HG02571 (cell line): Measurements from ENCODE around the gene FRMD6.
"Not testable (repeated sequence)": the region's sequence is repeated elsewhere in the genome, so short reads cannot be mapped to it uniquely, and the experiment has no call there.

ENCODE experiments used
- ATAC-seq: cut with Tn5 transposase; IDR thresholded peaks from one replicate; pipeline ENCODE4 v1.9.1; 2021; ENCODE audit warnings: mild to moderate bottlenecking, moderate library complexity; ENCODE audit not compliant: unreplicated experiment

FRMD6 gene

DNA sequence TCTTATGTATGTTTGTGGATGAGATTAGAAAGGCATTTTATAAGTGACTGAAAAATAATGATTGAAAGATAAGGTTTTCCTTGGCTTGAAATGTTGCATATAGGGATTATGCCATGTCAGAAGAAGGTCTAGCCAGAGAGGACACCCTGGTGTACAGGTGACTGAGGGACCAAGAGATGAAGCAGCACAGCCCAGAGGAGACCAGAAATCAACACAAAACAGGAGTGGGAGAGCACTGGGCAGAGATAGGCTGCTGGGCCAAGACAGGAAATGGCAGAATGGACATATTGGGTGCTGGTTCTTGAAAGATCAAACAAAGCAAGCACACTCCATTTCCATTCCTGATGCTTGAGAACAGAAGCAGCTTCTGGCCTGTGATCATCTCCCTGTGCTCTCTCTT is 24.4 kb upstream of the FRMD6 start:
- ATAC-seq, result no peak

GRCh38 chr14:51628238-51628637 is 23.5 kb upstream of the FRMD6 start:
- ATAC-seq, result no peak

DNA sequence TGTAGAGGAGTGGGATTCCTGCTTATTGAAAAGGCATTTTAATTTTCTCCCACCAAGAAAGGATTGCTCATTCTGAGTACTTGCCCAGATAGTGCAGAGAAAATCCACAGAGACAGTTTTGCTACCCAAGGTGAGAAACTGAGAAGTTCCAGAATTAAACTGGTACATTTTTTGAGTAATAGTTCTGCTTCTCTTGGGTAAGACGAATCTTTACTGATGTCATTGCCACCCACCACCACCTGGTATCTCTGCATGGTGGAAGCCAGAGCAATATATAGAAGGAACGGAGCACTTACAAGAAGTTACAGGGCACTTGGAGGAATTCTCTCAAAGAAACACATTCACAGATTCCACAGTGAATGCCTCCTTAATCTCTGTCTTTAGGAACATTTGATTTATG is 20.7 kb upstream of the FRMD6 start:
- no peak for ATAC-seq

DNA sequence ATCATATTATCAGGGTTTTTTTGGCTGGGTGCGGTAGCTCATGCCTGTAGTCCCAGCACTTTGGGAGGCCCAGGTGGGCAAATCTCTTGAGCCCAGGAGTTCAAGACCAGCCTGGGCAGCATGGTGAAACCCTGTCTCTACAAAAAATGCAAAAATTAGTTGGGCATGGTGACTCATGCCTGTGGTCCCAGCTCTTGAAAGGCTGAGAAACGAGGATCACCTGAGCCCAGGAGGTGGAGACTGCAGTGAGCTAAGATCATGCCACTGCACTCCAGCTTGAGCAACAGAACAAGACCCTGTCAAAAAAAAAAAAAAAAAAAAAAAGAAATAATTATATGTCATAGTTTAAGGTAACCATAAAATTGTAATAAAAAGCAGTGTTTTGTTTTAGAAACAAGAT is 18.4 kb upstream of the FRMD6 start:
- not testable (repeated sequence) for ATAC-seq

DNA sequence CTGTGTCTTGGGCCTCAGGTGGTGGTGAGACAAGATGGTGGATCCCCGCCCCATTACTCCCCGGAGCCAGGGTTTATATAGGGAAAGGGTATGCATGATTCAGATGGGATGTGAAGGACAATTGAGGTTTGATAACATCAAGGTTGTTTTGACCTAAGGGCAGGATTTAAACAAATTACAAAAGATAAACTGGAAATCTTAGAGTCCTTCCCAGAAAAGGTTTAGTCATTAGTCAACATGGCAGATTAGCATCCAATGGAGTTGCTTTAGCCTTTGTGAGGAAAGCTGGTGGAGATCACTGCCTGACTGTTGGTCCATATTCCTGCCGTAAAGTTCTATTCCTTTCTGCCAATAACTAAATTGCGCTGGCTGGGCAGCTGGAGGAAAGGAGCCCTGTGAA is 15.6 kb upstream of the FRMD6 start:
- ATAC-seq, result no peak

GRCh38 chr14:51638071-51638944 is 13.4 kb upstream of the FRMD6 start:
- no peak for ATAC-seq

- ATAC-seq, result no peak
These were observed 11.9 kb upstream of the FRMD6 start for GRCh38 chr14:51639668-51640316.

DNA sequence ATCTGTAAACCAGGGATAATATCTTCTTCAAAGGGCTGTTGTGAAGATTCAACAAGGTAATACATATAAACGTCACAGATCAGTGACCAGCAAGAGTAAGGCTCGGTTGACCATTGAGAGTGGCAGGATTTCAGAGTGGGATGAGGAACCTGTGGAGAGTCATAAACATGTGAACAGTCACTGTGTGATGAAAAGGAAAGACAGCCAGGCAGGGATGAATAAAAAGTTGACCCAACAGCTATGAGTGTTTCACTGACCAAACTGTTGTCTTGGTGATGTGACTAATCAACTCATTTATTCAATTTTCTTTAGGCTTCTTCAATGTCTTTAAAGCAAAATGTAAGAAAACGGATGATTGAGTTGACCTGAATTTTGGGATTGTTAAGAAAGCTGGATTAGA is 8.6 kb upstream of the FRMD6 start:
- no peak for ATAC-seq

GRCh38 chr14:51644217-51644933 is 7.3 kb upstream of the FRMD6 start:
- no peak for ATAC-seq

DNA sequence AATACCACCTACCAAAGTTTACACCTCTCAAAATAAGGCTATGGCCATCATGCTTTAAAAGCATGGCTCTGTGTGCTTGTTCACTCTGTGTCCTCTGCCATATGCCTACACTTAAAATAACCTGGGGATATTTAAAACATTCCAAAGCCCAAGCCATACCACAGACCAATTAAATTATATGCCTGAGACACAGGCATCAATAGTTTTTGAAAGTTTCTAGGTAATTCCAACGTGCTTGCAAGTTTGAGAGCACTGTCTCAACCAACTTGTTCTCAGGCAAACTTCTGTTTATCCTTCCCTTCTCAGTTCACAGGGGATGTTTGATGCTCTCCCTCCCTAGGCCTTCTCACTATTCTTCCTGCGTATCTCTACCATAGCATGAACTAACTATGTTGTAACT is 3.4 kb upstream of the FRMD6 start:
- no peak for ATAC-seq

- ATAC-seq, result no peak
These were observed 858 bp upstream of the FRMD6 start for GRCh38 chr14:51650716-51651387.

DNA sequence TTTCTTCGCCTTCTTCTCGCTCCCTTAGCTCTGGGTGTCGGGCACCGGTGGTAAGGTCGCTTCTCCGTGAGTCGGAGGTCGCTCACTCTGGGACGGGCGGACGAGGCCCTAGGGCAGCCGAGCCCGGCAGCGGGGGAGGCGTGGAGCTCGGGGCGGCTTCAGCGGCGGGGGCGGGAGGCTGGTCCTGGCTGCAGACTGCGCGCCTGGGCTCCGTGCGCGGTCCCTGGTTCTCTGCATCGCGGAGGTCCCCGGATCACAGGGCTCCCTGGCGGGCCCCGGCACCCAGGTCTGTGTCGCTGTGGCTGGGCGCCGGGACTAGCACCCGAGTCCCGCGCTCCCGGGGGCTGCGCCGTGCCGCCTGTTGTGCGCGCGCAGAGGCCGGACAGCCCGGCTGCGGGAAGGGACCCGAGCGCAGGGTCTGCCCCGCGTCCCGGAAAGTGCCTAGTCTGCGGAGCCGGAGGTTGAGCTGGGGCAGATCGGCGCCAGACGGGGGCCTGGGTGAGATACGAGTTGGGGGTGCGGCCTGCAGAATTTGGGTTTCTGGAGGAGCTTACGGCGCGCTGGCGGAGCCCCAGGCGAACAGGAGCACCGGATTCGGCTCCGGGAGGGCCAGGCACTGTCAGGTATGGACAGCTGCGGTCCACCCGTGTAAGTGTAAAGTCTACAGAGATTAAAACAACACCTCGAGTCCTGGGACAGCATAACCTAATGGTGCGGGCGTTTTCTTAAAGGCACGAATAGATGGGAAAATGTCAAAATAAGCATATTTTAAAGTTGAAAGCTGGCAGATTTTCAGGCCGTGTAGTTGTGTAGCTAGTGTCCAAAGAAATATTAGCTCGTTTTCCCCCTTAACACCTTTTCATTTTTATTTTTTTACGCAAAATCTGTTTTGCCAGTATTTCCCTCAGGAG is 713 bp downstream of the FRMD6 start:
- ATAC-seq, result peak; percentile 31

GRCh38 chr14:51653079-51653774 is 1.5 kb downstream of the FRMD6 start:
- no peak for ATAC-seq

- no peak for ATAC-seq
These were observed 2.2 kb downstream of the FRMD6 start for GRCh38 chr14:51653775-51654532.

- ATAC-seq, result no peak
These were observed 2.8 kb downstream of the FRMD6 start for GRCh38 chr14:51654533-51654845.

- ATAC-seq, result no peak
These were observed 6.1 kb downstream of the FRMD6 start for GRCh38 chr14:51657762-51658161.

DNA sequence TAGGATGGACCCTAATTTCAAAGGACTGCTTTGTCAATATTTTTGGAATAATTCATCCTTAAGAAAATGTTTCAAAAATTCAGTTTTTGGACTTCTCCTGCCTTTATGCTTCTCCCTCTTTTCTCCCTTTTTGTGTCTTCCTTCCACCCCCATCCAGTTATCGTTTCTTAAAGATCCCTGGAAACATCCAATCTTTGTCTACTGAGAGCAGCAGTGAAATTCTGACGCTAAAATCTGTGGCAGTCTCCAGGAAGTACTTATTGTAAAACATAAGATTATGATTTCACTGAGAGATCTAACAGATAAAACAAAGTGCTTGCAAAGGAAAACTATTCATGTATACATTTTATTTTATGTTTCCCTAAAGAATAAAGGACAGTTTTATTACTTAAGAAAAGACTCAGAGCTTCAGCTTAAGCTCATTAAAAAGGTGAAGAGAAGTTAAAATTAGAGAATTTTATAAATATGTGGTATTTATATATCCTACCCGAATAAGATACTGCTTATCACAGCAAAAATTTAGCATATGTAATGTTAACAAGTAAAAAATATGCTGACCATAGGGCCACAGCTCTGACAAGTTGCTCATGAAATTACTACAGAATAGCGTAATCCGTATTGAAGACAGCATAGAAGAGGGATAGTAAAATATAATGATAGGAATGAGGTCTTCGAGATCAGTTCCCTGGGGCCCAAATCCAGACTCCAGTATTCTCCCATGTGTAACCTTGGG is 6.9 kb downstream of the FRMD6 start:
- ATAC-seq, result no peak

- ATAC-seq, result no peak
These were observed 9.0 kb downstream of the FRMD6 start for GRCh38 chr14:51660741-51661140.
